GM10266 (cell line): Measurements from ENCODE around the gene TNNT2.
A peak's percentile ranks its signal among the peaks of the same experiment; 100 is the strongest.

Experiments used
- DNase-seq: peaks from one replicate; pipeline ENCODE4 v3.0.0; 2012; ENCODE audit errors: extremely low spot score
- CTCF ChIP-seq: IDR thresholded peaks from 2 replicates; pipeline ENCODE4 v1.5.1; 2012; ENCODE audit warnings: mild to moderate bottlenecking, low read depth; ENCODE audit not compliant: control insufficient read depth, insufficient read depth; ENCODE audit errors: missing control alignments

TNNT2 gene

GRCh38 chr1:201385299-201385891, 7.9 kb upstream of the TNNT2 start:
- peak; percentile 90 for TF ChIP-seq CTCF
- DNase-seq = peak; percentile 83

DNA sequence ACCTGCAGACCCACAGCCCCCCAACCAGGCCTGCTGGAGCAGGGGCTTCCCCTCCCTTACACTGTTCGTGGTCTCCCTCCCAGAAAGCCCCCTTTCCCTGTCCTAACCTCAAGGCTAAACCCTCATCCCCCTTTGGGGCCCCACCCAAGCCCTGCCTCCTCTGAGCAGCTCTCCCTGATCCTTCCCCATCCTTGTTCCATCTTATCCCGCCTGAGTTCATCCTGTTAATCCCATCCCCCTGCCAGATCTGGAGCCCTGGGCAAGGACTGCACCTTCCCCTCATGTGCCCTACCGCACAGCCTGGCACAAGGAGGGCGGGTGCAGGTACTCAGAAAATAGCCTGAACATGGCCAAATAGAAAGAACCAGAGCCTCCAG, 6.9 kb upstream of the TNNT2 start:
- DNase-seq = no peak
- no peak for TF ChIP-seq CTCF

- DNase-seq = no peak
- TF ChIP-seq CTCF = no peak
These were observed 6.3 kb upstream of the TNNT2 start for GRCh38 chr1:201383647-201384405.

- DNase-seq = no peak
- no peak for TF ChIP-seq CTCF
These were observed 3.6 kb upstream of the TNNT2 start for GRCh38 chr1:201381130-201381529.

DNA sequence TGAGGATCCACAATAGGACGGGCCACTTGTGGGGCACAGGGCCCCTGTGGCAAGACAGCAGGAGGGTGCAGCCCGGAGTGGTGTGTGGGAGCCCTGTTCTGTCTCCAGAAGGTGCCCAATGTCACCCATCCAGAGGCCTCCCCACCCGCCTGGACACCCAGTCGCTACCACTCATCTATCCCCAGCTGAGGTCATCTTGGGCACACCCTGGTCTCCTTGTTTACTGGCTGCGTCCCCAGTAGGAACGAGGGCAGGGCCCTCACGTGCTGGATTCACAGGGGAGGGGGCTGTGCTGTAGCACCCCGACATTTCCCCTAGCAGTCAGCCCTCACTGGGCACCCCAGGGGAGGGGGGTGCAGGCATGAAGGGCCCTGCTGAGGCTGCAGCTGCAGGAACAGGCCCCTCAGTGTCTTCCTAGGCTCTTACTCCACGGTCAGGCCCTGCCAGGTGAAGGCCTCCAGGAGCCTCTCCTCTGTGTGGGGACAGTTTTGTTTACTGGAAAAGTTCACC, 2.3 kb upstream of the TNNT2 start:
- no peak for DNase-seq
- TF ChIP-seq CTCF = no peak

- no peak for TF ChIP-seq CTCF
- DNase-seq = no peak
These were observed 1.3 kb upstream of the TNNT2 start for GRCh38 chr1:201378804-201379203.
